Islet of Langerhans (tissue), 1 donor: ENCODE measurements around the gene VPS13A.
"Not testable (repeated sequence)": the region's sequence is repeated elsewhere in the genome, so short reads cannot be mapped to it uniquely, and the experiment has no call there.

Source experiments
- FAIRE-seq: peaks from one replicate; lab custom pipeline; 2011; peaks lifted over from hg19 to GRCh38; lab: Jason Lieb, UNC

The VPS13A gene

GRCh38 chr9:77426712-77427111, 249.4 kb downstream of the VPS13A start:
- no peak for FAIRE-seq

- no peak for FAIRE-seq
Measured at GRCh38 chr9:77427256-77427927, 250.1 kb downstream of the VPS13A start.

GRCh38 chr9:77429928-77430327, 252.6 kb downstream of the VPS13A start:
- no peak for FAIRE-seq

DNA sequence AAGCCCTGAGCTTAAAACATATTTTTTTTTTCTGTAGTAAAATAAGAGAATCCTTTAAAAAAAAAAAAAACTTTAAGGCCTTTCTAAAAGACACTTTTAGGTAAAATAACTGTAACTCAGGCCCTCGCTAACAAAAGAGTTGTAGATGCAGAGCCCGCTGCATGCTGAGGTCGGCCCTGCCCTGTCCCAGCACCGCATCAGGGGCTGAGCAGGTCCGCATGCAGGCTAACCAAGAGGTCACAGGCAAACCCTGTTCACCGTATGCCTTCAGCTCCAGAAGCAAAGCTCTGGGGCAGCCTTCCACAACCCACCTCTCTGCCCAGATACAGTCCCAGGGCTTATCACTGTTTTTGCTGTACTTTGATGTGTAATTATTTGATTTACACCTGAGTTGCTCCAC, 254.7 kb downstream of the VPS13A start:
- FAIRE-seq: no peak

- FAIRE-seq: no peak
Measured at GRCh38 chr9:77433675-77434445, 256.5 kb downstream of the VPS13A start.

DNA sequence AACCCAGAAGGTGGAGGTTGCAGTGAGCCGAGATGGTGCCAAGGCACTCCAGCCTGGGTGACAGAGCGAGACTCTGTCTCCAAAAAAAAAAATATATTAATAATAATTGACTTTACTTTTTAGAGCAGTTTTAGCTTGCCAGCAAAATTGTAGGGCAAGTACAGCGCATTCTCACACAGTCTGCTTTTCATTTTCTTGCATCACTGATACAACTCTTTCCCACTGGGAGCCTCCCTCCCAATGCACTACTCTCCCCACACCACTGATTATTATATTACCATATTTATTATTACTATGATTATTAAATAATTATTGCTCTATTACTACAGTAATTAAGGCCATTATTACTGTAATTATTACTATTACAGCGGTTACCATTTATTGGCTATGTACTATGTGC, 257.9 kb downstream of the VPS13A start:
- FAIRE-seq: no peak

- FAIRE-seq: no peak
Measured at GRCh38 chr9:77435688-77436087, 258.4 kb downstream of the VPS13A start.

GRCh38 chr9:77438653-77439052, 261.3 kb downstream of the VPS13A start:
- no peak for FAIRE-seq

DNA sequence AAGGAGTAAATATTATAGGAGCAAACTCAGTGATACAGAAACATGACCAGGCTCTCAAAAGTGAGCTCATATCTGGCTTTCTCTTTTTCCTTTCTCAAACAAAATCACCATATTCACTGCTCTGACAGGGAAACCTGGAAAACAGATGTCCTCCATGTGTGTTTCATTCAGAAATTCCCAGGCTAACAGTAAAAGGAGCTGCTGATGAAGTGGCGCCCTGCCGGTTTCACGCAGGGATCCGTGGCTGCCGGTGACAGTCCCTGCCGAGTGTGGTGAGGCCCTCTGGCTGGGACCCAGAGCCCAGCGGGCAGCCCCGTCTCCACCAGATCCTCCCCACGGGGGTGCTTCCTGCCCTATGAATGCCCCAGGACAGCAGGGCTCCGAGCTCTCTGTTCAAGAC, 262.7 kb downstream of the VPS13A start:
- no peak for FAIRE-seq

GRCh38 chr9:77441124-77441523, 263.8 kb downstream of the VPS13A start:
- FAIRE-seq: not testable (repeated sequence)

DNA sequence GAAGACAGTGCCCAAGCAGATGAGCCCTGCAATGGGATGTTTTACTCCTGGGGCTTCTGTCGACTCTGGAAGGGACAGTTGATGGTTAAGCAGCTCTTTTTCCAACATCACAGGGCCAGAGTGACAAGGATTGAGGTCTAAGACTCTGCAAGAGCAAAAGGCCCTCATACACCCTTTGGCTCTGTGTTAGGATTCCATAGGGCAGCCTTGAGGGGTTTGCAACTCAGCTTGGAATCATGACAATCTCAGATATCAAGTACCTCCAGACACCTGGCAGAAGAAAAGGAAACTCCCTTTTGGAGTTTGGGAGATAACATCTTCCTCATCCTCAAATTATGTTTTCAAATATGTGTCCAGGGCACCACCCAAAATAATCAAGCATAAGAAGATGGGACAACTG, 265.1 kb downstream of the VPS13A start:
- FAIRE-seq: no peak

GRCh38 chr9:77447646-77448045, 270.3 kb downstream of the VPS13A start:
- no peak for FAIRE-seq

- FAIRE-seq: no peak
Measured at GRCh38 chr9:77449240-77450084, 272.1 kb downstream of the VPS13A start.

DNA sequence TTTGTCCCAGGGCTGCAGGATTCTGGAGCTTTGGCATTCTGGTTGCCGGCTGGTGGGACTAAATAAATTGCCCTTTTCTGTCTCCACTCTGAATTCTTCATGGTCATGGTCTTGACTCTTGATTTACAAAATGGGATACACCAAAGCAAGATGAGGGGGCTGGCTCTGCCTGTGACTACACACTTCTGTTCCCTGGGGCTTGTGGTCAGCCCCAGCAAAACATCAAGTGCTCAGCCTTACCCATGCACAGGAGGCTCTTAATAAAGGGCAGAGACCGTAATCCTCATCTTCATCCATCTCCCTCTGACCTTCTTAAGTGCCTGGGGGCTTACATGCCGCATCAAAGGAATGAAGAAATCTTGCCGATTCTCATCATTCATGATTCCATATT, 272.7 kb downstream of the VPS13A start:
- FAIRE-seq: no peak

- FAIRE-seq: no peak
Measured at GRCh38 chr9:77451507-77451906, 274.2 kb downstream of the VPS13A start.

DNA sequence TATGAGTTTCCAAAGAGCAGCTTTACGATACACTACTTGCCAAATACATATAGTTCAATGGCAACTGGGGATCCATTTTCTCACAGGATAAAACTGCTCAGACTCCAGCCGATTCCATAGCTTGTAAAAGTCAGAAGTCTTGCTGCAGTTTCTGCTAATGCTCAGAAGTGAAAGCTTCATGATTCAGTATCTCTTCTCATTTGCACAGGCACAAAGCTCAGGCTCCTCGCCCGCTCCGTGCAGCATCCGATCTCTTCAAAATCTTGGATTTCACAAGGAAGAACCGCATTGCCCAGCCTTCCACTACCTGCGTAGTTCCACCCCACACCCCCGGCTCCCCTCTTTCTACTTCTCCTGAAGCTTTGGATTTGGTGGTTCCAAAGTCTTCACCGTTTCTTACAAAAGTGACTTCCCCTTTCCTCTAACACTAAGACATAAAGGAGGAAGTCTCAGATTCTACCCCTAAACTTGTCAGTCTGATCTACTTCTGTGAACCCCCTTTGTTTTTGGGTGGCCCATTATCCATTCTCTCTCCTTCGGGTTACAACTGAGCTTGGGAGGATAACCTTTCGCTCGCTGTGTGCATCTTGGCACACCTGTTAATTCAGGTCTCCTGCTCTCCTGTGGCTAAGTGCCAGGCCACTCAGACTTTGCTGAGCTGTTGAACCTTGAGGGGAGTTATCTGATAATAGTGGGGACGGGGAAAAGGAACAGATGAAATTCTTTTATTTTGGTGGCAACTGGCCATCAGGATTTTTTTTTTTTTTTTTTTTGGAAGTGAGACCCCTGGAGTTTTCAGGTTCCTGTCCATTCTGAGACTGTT, 276.7 kb downstream of the VPS13A start:
- no peak for FAIRE-seq

DNA sequence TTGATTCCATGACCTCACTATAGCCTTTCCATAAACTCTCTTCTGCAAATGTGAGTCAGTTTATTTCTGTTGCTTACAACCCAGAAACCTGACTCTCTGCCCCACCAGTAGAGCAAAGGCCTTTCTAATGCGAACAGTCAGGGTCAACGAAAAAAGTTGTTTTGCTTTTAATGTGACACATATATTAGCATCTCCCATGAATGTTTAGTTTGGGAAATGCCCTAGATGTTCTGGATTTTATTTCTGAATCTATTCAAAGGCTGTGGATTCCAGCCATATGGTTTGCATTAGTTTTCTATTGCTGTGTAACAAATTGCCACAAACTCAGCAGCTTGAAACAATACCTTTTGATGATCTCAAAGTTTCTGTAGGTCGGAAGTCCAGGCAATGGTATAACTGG, 277.3 kb downstream of the VPS13A start:
- no peak for FAIRE-seq

- no peak for FAIRE-seq
Measured at GRCh38 chr9:77455312-77455927, 278.1 kb downstream of the VPS13A start.

- FAIRE-seq: no peak
Measured at GRCh38 chr9:77456829-77457437, 279.6 kb downstream of the VPS13A start.

- FAIRE-seq: no peak
Measured at GRCh38 chr9:77457916-77458592, 280.7 kb downstream of the VPS13A start.

- FAIRE-seq: no peak
Measured at GRCh38 chr9:77460938-77461337, 283.6 kb downstream of the VPS13A start.
